Thoracic aorta (tissue), 2 donors: ENCODE measurements around the gene TNIK. TPM values are rescaled to one million over a fixed set of nuclear protein-coding genes. Genes with fewer than 3 reads are reported as not detected.

Source experiments
- ATAC-seq: fragments of 150-250 bp; one replicate; pipeline ENCODE4 v1.8.0; 2017; ENCODE audit warnings: low read depth; ENCODE audit not compliant: insufficient number of reproducible peaks, low FRiP score
- DNase-seq: peaks from one replicate; pipeline ENCODE4 v3.0.0-alpha.2; 2020; ENCODE audit warnings: low spot score
- H3K27ac ChIP-seq, 2 donors: fragments of 200-600 bp; sonication (generic); 1 replicate in 1 of 2; 2 replicates in 1 of 2; pipeline ENCODE4 v1.5.1; 2016; ENCODE audit warnings: mild to moderate bottlenecking in 2 of 2, moderate library complexity in 2 of 2
- H3K27me3 ChIP-seq: fragments of 200-600 bp; sonication (generic); replicated peaks from 2 replicates; pipeline ENCODE4 v1.6.0; 2016; ENCODE audit warnings: mild to moderate bottlenecking; ENCODE audit not compliant: insufficient read depth
- H3K36me3 ChIP-seq: fragments of 200-600 bp; sonication (generic); one replicate; pipeline ENCODE4 v1.5.1; 2016
- H3K4me1 ChIP-seq, 2 donors: fragments of 200-600 bp; sonication (generic); 1 replicate in 1 of 2; 2 replicates in 1 of 2; pipeline versions ENCODE4 v1.5.1 to v1.6.0; 2016; ENCODE audit warnings: low read depth in 2 of 2, mild to moderate bottlenecking in 1 of 2; ENCODE audit not compliant: control insufficient read depth in 1 of 2
- H3K4me3 ChIP-seq: fragments of 200-600 bp; sonication (generic); 2 replicates; pipeline ENCODE4 v1.5.1; 2016; ENCODE audit warnings: mild to moderate bottlenecking
- H3K9me3 ChIP-seq: fragments of 200-600 bp; sonication (generic); 2 replicates; pipeline ENCODE4 v1.5.1; 2016
- total RNA-seq, 2 donors: library from RNA; depleted of rRNA; stranded (reverse); fragments of >200 nt; gene quantifications; one replicate each; pipeline versions ENCODE4 v1.1.0 to v1.2.3, GENCODE V29; 2016
- TF ChIP-seq, protein P1 (sequence below): fragments of 200-600 bp; sonication (generic); IDR thresholded peaks from one replicate; pipeline ENCODE4 v1.5.1; 2019; ENCODE audit warnings: antibody characterized with exemption

TNIK gene
- total RNA-seq, 2 donors from 2014 or later, result 18.3 to 21.7 TPM

DNA sequence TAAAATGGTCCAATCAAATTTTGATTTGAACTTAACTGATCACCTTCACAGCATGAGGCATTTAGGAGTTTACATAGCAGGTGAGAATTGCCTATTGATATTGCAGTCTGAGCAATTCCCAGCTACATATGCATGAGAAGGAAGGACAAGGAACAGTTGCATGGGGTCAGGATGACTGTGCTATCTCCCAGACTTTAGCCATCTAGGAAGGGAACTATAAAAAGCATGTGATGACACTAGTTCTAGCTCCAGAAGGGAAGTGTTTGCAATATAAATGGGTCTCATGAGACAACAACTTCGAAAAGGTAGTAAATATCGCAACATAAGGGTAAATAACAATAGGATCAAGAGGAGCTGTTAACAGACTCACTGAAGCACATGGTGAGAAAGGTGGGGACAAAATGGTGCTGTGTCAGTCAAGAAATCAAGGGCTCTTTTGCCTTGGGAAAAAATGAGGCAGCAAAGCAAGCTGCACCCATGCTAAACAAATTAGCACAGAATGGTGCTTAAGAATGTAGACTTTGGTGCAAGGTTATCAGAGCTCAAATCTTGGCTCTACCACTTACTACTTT is 343.3 kb downstream of the TNIK start:
- H3K4me1 ChIP-seq, result no peaks in the 10 kb centered on the region
- no peak for DNase-seq
- H3K4me3 ChIP-seq, result no peak overlapping the region
- no peaks in the 10 kb centered on the region for H3K9me3 ChIP-seq
- ATAC-seq, result no peak
- no peaks in the 10 kb centered on the region for H3K36me3 ChIP-seq
- no peak overlapping the region for H3K27ac ChIP-seq
- TF ChIP-seq, protein P1, sequence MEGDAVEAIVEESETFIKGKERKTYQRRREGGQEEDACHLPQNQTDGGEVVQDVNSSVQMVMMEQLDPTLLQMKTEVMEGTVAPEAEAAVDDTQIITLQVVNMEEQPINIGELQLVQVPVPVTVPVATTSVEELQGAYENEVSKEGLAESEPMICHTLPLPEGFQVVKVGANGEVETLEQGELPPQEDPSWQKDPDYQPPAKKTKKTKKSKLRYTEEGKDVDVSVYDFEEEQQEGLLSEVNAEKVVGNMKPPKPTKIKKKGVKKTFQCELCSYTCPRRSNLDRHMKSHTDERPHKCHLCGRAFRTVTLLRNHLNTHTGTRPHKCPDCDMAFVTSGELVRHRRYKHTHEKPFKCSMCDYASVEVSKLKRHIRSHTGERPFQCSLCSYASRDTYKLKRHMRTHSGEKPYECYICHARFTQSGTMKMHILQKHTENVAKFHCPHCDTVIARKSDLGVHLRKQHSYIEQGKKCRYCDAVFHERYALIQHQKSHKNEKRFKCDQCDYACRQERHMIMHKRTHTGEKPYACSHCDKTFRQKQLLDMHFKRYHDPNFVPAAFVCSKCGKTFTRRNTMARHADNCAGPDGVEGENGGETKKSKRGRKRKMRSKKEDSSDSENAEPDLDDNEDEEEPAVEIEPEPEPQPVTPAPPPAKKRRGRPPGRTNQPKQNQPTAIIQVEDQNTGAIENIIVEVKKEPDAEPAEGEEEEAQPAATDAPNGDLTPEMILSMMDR, result no peak
- H3K27me3 ChIP-seq, result no peaks in the 10 kb centered on the region

DNA sequence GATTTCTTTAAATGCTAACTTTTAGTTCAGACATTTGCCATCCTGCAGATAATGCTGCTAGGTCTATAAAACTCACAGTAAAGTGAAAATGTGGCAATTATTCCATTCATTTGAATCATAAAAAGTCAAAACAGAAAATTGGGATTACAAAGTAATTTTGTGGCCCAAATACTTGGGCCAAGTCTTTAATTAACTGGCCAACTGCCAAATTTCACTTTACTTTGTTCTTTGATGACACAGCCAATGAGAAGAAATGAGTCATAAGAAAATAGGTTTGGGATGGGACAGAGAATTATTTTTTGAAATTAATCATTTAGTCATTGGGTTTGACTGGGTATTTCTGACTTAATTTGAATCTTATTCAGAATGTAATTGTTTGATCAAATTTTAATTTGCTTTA is 343.8 kb downstream of the TNIK start:
- H3K4me3 ChIP-seq, result no peak overlapping the region
- ATAC-seq, result no peak
- H3K27me3 ChIP-seq, result no peaks in the 10 kb centered on the region
- TF ChIP-seq, protein P1, result no peak
- no peaks in the 10 kb centered on the region for H3K9me3 ChIP-seq
- H3K4me1 ChIP-seq, result no peaks in the 10 kb centered on the region
- no peak overlapping the region for H3K27ac ChIP-seq
- H3K36me3 ChIP-seq, result no peaks in the 10 kb centered on the region
- no peak for DNase-seq

DNA sequence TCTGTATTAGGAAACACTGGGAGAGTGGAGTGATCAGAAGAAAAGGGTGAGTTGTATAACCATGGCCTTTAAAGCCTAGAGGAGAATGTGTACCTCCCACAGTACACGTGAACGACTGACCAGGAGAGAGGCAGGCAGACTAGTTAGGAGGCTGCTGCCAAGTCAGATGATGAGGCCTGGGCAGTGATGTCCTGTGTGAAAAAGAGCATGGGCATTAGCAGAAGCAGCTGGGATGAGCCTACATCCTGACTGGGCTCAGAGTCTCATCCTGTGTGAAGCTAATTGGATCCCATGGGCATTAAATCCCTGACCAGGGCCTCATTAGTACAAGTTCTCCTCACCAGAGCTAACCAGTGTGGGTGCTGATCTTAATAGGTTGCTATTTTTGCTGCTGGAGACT is 344.5 kb downstream of the TNIK start:
- H3K4me1 ChIP-seq, result no peaks in the 10 kb centered on the region
- DNase-seq (no peak), ATAC-seq (no peak)
- TF ChIP-seq, protein P1, result no peak
- H3K36me3 ChIP-seq, result no peaks in the 10 kb centered on the region
- no peak overlapping the region for H3K4me3 ChIP-seq
- no peaks in the 10 kb centered on the region for H3K27me3 ChIP-seq
- no peak overlapping the region for H3K27ac ChIP-seq
- H3K9me3 ChIP-seq, result no peaks in the 10 kb centered on the region

DNA sequence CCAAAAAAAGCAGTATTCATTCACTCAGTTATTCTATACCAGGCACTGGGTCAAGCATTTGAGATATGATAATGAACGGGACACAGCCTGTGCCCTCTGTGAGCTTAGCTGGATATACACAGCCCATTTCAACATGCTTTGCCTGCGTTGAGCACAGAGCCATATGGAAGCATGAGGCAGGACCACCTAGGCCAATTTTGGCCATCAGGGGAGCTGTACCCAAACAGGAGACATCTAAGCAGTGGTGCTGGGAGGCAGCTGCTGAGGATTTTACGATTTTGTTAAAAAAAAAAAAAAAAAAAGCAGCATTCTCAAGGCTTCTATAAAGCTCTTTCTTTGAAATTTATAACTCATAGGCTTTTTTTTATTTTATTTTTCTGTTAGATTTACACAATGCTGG is 346.5 kb downstream of the TNIK start:
- Histone ChIP-seq H3K4me3 (no peak overlapping the region), H3K4me1 (no peaks in the 10 kb centered on the region), H3K9me3 (no peaks in the 10 kb centered on the region), H3K27ac (no peak overlapping the region), H3K36me3 (peaks cover 3% of the 10 kb centered on the region), H3K27me3 (no peaks in the 10 kb centered on the region)
- ATAC-seq, result no peak
- TF ChIP-seq, protein P1, result no peak
- no peak for DNase-seq

DNA sequence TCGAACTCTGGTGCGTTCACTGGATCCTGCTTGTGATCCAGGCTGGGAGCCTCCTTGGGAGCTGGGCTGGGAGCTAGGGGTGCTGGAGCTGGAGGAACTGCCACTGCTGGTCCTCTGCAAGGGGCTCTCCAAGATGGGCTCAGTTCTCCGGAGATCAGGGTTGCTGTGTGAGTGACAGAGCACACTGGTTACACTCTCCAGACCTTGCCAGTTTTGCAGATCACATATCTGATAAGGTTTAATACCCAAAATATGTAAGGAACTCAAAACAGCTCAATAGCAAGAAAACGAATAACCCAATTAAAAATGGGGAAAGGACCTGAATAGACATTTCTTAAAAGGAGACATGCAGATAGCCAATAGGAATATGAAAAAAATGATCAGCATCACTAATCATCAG is 349.5 kb downstream of the TNIK start:
- H3K9me3 ChIP-seq, result no peaks in the 10 kb centered on the region
- DNase-seq (no peak), ATAC-seq (no peak)
- H3K4me1 ChIP-seq, result no peaks in the 10 kb centered on the region
- H3K36me3 ChIP-seq, result peaks cover 9% of the 10 kb centered on the region
- H3K27ac ChIP-seq, result no peak overlapping the region
- H3K4me3 ChIP-seq, result no peak overlapping the region
- H3K27me3 ChIP-seq, result no peaks in the 10 kb centered on the region
- TF ChIP-seq, protein P1, result no peak
